C4-2B (cell line): ENCODE results near the gene TCF3.

Source experiments
- H3K27ac ChIP-seq: fragments of 450-650 bp; 2 replicates; pipeline ENCODE4 v1.5.1; 2017
- ZFX ChIP-seq: fragments of 450-650 bp; IDR thresholded peaks from 2 replicates; pipeline ENCODE4 v1.6.1; 2017
- TF ChIP-seq, protein P1 (sequence below): fragments of 450-650 bp; conservative IDR thresholded peaks from 2 replicates; pipeline ENCODE4 v1.5.1; 2017; ENCODE audit warnings: mild to moderate bottlenecking

TCF3 gene

DNA sequence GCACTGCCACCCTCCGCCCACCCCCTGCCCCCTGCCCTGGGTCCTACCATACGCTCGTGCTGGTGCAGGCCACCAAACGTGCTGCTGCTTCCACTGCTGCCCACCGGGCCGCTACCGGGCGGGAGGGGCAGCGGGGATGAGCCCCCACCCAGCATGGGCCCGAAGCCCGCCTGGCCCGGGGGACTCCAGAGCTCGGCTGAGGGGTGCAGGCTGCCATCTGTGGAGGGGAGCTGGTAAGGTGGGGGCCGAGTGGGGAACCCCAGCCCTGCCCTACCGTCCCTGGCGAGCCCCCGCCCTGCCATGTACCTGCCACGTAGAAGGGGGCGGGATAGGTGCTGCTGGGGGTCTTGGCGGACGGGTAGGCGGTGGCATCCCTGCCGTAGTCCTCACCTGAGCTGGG, 30.4 kb downstream of the TCF3 start:
- TF ChIP-seq, protein P1, sequence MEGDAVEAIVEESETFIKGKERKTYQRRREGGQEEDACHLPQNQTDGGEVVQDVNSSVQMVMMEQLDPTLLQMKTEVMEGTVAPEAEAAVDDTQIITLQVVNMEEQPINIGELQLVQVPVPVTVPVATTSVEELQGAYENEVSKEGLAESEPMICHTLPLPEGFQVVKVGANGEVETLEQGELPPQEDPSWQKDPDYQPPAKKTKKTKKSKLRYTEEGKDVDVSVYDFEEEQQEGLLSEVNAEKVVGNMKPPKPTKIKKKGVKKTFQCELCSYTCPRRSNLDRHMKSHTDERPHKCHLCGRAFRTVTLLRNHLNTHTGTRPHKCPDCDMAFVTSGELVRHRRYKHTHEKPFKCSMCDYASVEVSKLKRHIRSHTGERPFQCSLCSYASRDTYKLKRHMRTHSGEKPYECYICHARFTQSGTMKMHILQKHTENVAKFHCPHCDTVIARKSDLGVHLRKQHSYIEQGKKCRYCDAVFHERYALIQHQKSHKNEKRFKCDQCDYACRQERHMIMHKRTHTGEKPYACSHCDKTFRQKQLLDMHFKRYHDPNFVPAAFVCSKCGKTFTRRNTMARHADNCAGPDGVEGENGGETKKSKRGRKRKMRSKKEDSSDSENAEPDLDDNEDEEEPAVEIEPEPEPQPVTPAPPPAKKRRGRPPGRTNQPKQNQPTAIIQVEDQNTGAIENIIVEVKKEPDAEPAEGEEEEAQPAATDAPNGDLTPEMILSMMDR = no peak
- no peak for TF ChIP-seq ZFX
- no peak overlapping the region for H3K27ac ChIP-seq

DNA sequence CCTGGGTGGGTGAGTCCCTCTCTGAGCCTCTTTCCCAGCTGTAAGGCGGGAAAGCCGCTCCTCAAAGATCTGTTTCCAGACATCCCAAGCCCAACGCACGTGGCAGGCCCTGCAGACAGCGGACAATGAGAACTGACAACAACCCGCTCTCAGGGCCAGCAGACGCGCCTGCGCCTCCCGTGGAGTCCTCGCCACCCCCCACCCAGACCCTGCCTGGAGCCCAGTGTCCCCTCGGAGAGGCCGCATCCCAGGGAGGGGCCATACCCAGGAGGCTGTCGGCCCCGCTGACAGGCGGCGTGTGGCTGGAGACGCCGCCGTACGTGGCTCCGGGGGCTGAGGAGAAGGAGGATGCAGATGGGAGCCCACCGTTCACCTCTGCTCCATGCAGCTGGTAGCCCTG, 30.8 kb downstream of the TCF3 start:
- TF ChIP-seq, protein P1 = no peak
- no peak for TF ChIP-seq ZFX
- H3K27ac ChIP-seq = no peak overlapping the region

DNA sequence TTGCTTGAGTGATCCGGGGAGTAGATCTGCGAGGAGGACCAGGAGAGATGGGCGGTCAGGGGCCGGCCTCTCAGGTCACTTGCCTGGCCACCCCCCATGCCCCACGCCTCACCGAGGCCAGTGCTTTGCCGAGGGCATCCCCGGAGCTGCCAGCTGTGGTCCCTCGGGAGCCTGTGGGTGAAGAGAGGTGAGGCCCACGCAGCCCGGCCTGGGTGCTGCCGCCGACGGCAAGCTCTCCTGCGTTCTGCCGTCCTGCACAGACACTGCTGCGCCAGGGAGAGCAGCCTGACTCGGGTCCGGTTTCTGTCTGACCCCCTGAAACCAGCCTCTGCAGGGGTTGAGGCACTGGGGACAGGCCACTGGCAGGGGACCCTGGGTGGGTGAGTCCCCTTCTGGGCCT, 31.4 kb downstream of the TCF3 start:
- no peak for TF ChIP-seq ZFX
- TF ChIP-seq, protein P1 = no peak
- no peak overlapping the region for H3K27ac ChIP-seq

DNA sequence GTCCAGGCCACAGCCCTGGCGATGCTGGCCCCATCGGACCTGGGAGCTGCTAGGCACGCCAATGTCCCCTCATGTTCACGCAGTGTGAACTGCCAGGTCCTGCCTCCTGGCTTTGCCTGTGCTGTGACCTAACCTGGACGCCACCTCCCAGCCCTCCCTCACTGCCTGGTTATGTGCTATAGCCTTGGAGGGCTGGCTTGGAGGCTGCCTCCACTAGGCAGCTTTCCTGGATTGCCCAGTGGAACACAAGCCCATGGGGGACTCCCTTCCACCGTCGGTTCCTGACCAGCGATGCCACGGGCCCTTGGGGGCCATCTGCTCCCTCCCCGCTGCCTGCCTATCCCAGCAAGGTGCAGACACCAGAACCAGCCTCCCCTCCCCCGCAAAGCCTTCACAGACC, 31.9 kb downstream of the TCF3 start:
- H3K27ac ChIP-seq = no peak overlapping the region
- TF ChIP-seq, protein P1 = no peak
- no peak for TF ChIP-seq ZFX

DNA sequence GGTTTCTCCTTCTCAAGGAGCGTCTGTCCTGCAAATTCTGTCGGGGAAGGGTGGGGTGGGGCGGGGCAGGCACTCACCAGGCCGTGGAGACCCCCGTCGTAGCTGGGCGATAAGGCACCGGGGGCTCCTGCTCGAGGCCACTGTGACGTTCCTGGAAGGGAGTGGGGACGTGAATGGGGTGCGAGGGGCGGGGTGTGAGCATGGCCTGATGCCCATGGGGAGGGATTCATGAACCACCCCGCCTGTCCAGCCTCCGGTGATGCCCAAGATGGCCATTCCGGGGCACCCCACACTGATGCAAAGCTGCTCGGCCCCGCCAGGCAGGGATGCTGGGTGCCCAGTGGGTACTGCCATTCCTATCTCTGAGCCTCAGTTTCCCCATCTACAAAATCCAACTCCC, 32.7 kb downstream of the TCF3 start:
- no peak for TF ChIP-seq ZFX
- TF ChIP-seq, protein P1 = no peak
- H3K27ac ChIP-seq = no peak overlapping the region

DNA sequence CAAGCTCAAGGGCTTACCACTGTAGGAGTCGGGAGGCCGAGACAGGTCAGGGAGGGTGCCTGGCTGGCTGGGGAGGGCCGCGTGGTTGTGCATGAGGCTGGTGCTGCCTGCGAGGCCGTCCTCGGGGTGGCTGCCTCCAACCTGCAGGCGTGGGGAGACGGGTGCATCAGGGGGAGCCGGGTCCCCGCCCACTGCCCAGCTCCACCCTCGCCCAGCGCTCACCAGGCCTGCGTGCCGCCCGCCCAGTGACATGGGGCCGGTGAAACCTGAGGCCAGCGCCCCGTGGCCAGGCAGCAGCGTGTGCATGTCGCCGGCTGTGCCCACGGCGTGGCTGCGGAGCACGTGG, 33.3 kb downstream of the TCF3 start:
- H3K27ac ChIP-seq = no peak overlapping the region
- TF ChIP-seq, protein P1 = no peak
- no peak for TF ChIP-seq ZFX

DNA sequence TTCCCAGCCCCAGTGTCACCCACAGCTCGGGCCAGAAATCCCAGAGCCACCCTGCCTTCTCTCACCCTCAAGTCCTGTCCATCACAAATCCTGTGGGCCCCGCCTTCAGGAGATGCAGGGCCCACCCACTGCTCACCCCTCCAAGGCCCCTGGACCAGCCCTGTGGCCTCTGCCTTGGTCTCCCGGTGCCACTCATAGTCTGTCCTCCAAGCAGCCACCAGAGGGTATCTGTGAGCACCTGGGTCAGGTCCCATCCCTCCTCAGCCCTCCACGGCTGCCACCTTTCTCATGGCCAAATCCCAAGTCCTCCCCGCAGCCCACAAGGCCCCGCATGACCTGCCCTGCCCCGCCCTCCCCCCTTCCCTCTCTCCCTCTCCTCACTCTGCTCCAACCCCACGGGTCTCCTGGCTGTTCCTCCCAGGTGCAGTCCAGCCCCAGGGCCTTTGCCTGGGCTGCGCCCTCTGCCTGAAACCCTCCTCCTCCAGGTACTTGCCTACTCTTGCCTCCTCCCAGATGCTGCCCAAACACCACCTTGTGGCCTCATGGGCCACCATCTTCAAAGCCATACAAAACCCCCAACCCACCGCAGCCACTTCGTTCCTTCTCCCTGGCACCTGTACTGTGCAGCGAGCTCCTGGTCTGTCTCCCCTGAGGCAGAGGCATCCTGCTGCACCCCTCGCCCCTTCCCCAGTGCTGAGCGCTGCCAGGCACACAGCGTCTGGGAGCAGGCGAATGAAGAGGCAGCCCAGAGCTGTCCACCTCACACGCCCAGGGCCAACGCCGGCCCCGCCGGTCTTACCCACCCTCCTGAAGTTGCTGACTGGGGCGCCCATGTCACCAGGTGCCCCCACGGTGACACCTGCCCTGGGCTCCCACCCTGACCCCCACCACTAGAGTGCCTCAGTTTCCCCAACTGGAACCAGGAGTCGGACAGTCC, 34.0 kb downstream of the TCF3 start:
- TF ChIP-seq, protein P1 = peak; percentile 67
- TF ChIP-seq ZFX = no peak
- no peak overlapping the region for H3K27ac ChIP-seq
